Colonic mucosa (tissue), 4 donors: ENCODE data around the gene LYG2. TPM values are rescaled to one million over a fixed set of nuclear protein-coding genes. Genes with fewer than 3 reads are reported as not detected.
"Not testable (repeated sequence)": the region's sequence is repeated elsewhere in the genome, so short reads cannot be mapped to it uniquely, and the experiment has no call there.

Source experiments
- DNase-seq: peaks from one replicate; pipeline ENCODE4 v3.0.0-alpha.2; 2020
- H3K27ac ChIP-seq: fragments of 200-600 bp; one replicate; pipeline ENCODE4 v1.8.0; 2021
- H3K27me3 ChIP-seq: fragments of 200-600 bp; one replicate; pipeline ENCODE4 v1.8.0; 2021
- H3K36me3 ChIP-seq: fragments of 200-600 bp; one replicate; pipeline ENCODE4 v1.8.0; 2021
- H3K4me1 ChIP-seq: fragments of 200-600 bp; one replicate; pipeline ENCODE4 v1.8.0; 2021; ENCODE audit warnings: mild to moderate bottlenecking
- H3K4me3 ChIP-seq: fragments of 200-600 bp; one replicate; pipeline ENCODE4 v1.8.0; 2021
- H3K9ac ChIP-seq, 2 donors: one replicate each; pipeline ENCODE4 v1.7.0; 2013; ENCODE audit warnings: control low read depth in 2 of 2, low read depth in 2 of 2, low read length in 2 of 2
- H3K9me3 ChIP-seq: fragments of 200-600 bp; one replicate; pipeline ENCODE4 v1.8.0; 2021
- intact Hi-C: fragments of 100-400 bp; cut with DNase I; formaldehyde crosslinking; loops from one replicate; pipeline ENCODE4 v1.14.1; 2022
- total RNA-seq, 2 donors: library from RNA; stranded (reverse); fragmentation: NEBNext Ultra II Directional in 1 of 2; extraction: Animal tissue kit (Norgen Biotek cat#: 25700) in 1 of 2; gene quantifications; one replicate each; pipeline ENCODE4 v1.2.1, GENCODE V29; 2021
- TF ChIP-seq, protein P1 (sequence below): fragments of 200-600 bp; IDR thresholded peaks from one replicate; pipeline ENCODE4 v1.8.0; 2022; ENCODE audit warnings: antibody characterized with exemption, mild to moderate bottlenecking
- donor health status: healthy.
- donor health status: DM: no; HTN: no; CAD: no.
- donor health status: DM: no; HTN: no; CAD: no.

Gene LYG2
- total RNA-seq, 2 donors from 2014 or later, result not detected

DNA sequence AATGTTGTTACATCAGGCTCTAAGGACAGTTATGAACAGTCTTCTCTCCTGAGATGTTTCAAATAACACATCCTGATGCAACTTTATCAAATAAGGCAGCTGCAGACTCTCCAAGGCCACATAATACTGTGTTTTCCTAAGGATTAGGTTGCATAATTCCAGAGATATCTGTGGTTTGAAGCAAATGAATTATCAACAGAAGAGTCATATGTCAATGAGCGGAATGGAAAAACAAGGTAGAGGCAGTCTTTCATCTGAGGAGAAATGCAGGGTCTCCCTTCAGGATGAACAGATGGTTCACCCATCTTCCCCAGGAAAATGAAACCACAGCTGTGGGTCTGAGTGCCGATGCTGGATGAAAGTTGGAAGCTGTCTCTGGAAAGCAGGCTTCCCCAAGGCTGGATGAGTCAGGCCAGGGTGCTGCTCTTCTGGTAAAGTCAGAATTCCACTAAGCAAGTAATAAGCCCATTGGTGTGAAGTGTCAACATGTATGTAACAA, 23.4 kb upstream of the LYG2 start:
- H3K27ac ChIP-seq, result no peak overlapping the region
- H3K9me3 ChIP-seq, result no peaks in the 10 kb centered on the region
- intact Hi-C loops, result no loop called here
- no peak overlapping the region for H3K9ac ChIP-seq
- H3K4me3 ChIP-seq, result no peak overlapping the region
- no peaks in the 10 kb centered on the region for H3K4me1 ChIP-seq
- no peaks in the 10 kb centered on the region for H3K36me3 ChIP-seq
- no peak for DNase-seq
- H3K27me3 ChIP-seq, result no peaks in the 10 kb centered on the region
- TF ChIP-seq, protein P1, sequence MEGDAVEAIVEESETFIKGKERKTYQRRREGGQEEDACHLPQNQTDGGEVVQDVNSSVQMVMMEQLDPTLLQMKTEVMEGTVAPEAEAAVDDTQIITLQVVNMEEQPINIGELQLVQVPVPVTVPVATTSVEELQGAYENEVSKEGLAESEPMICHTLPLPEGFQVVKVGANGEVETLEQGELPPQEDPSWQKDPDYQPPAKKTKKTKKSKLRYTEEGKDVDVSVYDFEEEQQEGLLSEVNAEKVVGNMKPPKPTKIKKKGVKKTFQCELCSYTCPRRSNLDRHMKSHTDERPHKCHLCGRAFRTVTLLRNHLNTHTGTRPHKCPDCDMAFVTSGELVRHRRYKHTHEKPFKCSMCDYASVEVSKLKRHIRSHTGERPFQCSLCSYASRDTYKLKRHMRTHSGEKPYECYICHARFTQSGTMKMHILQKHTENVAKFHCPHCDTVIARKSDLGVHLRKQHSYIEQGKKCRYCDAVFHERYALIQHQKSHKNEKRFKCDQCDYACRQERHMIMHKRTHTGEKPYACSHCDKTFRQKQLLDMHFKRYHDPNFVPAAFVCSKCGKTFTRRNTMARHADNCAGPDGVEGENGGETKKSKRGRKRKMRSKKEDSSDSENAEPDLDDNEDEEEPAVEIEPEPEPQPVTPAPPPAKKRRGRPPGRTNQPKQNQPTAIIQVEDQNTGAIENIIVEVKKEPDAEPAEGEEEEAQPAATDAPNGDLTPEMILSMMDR, result no peak

DNA sequence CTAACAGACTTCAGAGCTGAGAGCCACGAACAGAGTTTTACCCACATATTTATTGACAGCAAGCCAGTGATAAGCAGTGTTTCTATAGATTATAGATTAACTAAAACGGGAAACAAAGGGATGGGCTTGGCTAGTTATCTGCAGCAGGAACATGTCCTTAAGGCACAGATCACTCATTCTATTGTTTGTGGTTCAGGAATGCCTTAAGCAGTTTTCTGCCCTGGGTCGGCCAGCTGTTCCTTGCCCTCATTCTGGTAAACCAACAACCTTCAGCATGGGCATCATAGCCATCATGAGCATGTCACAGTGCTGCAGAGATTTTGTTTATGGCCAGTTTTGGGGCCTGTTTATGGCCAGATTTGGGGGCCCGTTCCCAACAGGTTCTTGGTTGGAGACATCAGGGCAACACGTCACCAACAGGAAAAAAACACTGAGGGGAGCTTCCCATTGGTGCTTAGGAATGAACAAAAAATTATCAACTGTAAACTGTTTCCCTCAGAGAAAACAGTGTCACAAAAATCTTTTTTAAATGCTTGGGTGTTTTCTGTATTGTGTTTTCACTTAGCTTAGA, 22.8 kb upstream of the LYG2 start:
- DNase-seq, H3K9ac ChIP-seq, intact Hi-C loops, H3K4me3 ChIP-seq, H3K9me3 ChIP-seq, H3K27me3 ChIP-seq, H3K36me3 ChIP-seq, H3K27ac ChIP-seq, H3K4me1 ChIP-seq: not testable (repeated sequence)

DNA sequence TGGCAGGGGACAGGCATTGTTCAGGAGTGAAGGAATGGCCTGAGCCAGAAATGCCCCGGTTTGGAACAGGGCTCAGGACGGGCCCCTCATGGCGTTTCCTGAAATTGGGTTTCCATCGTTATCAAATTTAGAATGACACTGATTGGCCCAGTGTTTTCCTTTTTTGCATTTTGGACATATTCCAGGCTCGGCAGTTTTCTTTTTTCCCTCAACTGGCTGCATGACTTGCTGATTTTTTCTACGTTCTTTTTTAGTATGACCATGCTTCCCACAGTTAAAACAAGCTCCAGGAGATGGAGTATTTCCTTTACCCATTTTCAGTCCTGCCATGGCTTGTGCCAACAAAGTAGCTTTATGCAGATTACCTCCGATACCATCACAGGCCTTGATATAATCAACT, 20.4 kb upstream of the LYG2 start:
- no peak overlapping the region for H3K27ac ChIP-seq
- H3K4me3 ChIP-seq, result no peak overlapping the region
- no peaks in the 10 kb centered on the region for H3K4me1 ChIP-seq
- TF ChIP-seq, protein P1, result no peak
- DNase-seq, result no peak
- H3K27me3 ChIP-seq, result no peaks in the 10 kb centered on the region
- H3K9ac ChIP-seq, result no peak overlapping the region
- H3K36me3 ChIP-seq, result no peaks in the 10 kb centered on the region
- H3K9me3 ChIP-seq, result no peaks in the 10 kb centered on the region
- intact Hi-C loops, result no loop called here

DNA sequence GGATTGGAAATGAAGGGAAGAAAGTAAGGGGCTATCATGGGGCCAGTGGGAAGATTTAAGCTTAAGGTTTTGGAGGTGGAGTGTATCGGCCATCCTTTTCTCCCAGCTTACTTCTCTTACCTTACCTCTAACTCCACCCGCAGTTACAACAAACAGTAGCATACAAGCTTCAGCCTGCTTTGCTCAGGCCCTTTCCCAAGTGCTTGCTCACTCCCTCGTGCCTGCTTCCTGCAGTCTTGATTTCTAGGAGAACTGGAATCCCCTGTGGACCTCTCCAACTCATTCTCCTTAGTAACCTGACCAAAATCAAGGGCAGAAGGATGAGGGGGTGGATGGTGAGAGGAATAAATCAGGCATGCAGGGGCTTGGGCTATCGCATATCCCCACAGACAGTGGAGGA, 5.8 kb upstream of the LYG2 start:
- no peak overlapping the region for H3K9ac ChIP-seq
- no peak overlapping the region for H3K4me3 ChIP-seq
- no peak for DNase-seq
- intact Hi-C loops, result no loop called here
- H3K27ac ChIP-seq, result no peak overlapping the region
- TF ChIP-seq, protein P1, result no peak
- no peaks in the 10 kb centered on the region for H3K27me3 ChIP-seq
- H3K9me3 ChIP-seq, result no peaks in the 10 kb centered on the region
- H3K36me3 ChIP-seq, result no peaks in the 10 kb centered on the region
- H3K4me1 ChIP-seq, result no peaks in the 10 kb centered on the region

DNA sequence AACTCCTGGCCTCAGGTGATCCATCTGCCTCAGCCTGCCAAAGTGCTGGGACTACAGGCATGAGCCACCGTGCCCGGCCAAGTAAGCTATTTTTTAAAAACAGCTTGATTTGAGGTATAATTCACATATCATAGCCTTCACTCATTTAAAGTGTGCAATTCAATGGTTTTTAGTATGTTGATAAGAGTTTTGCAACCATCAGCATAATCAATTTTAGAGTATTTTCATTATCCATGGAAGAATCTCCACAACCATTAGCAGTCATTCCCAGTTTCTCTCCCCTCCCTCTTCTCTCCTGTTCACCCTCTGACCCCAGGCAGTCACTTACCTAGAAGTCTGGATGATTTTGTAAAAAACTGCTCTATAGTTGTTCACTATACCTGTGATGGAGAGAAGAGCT, 4.7 kb upstream of the LYG2 start:
- no peak overlapping the region for H3K4me3 ChIP-seq
- no peak overlapping the region for H3K27ac ChIP-seq
- H3K4me1 ChIP-seq, result no peaks in the 10 kb centered on the region
- no peaks in the 10 kb centered on the region for H3K9me3 ChIP-seq
- DNase-seq, result no peak
- intact Hi-C loops, result no loop called here
- H3K36me3 ChIP-seq, result no peaks in the 10 kb centered on the region
- TF ChIP-seq, protein P1, result no peak
- no peak overlapping the region for H3K9ac ChIP-seq
- no peaks in the 10 kb centered on the region for H3K27me3 ChIP-seq

DNA sequence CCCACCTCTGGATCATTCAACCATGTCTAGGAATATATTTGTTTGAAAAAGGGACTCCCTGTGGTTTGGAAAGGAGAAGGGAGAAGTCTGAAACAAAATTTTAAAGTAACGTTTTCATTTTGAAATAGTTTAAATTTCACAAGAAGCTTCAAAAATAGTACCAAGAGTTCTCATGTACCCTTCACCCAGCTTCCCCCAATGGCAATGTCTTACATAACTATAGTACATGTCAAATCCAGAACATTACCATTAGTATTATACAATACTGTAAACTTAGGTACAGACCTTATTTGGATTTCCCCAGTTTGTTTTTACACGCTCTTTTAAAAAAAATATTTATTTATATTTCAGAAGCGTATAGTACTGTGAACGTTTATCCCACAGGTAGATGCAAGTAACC, 4.0 kb upstream of the LYG2 start:
- Histone ChIP-seq H3K4me3 (no peak overlapping the region), H3K27ac (no peak overlapping the region), H3K4me1 (no peaks in the 10 kb centered on the region), H3K36me3 (no peaks in the 10 kb centered on the region), H3K9ac (no peak overlapping the region), H3K9me3 (no peaks in the 10 kb centered on the region), H3K27me3 (no peaks in the 10 kb centered on the region)
- intact Hi-C loops, result no loop called here
- DNase-seq, result no peak
- TF ChIP-seq, protein P1, result no peak
